Neural cell (in vitro differentiated cells): ENCODE measurements around the gene ZNF394. TPM values are rescaled to one million over a fixed set of nuclear protein-coding genes. Genes with fewer than 3 reads are reported as not detected.

Experiments
- H2AFZ ChIP-seq: fragments of 200-600, 300-800 bp; sonication (generic), shearing (Covaris generic); 2 replicates; pipeline ENCODE4 v1.6.0; 2014; ENCODE audit warnings: low read depth, mild to moderate bottlenecking, antibody characterized with exemption, low read length, moderate library complexity
- H3F3A ChIP-seq: fragments of 200-600 bp; shearing (Covaris generic); 2 replicates; pipeline ENCODE4 v1.6.1; 2016; ENCODE audit warnings: mild to moderate bottlenecking, moderate library complexity, mixed read lengths, antibody characterized with exemption, low read length; ENCODE audit not compliant: insufficient read depth, poor library complexity, severe bottlenecking
- H3K27ac ChIP-seq: fragments of 200-600, 300-800 bp; sonication (generic), shearing (Covaris generic); 2 replicates; pipeline ENCODE4 v1.5.1; 2014; ENCODE audit warnings: mild to moderate bottlenecking, low read length, moderate library complexity
- H3K27me3 ChIP-seq: fragments of 300-800, 200-600 bp; sonication (generic), shearing (Covaris generic); 2 replicates; pipeline ENCODE4 v1.6.0; 2014; ENCODE audit warnings: mild to moderate bottlenecking, low read depth, low read length, moderate library complexity; ENCODE audit not compliant: insufficient read depth
- H3K36me3 ChIP-seq: fragments of 300-800, 200-600 bp; sonication (generic), shearing (Covaris generic); 2 replicates; pipeline ENCODE4 v1.5.1; 2014; ENCODE audit warnings: mild to moderate bottlenecking, antibody characterized with exemption, low read length, moderate library complexity; ENCODE audit not compliant: insufficient read depth
- H3K4me2 ChIP-seq: fragments of 300-800, 200-600 bp; sonication (generic), shearing (Covaris generic); 2 replicates; pipeline ENCODE4 v1.6.0; 2014; ENCODE audit warnings: mild to moderate bottlenecking, low read length
- H3K4me3 ChIP-seq: fragments of 300-800, 200-600 bp; sonication (generic), shearing (Covaris generic); 2 replicates; pipeline ENCODE4 v1.5.1; 2014; ENCODE audit warnings: mild to moderate bottlenecking, low read length, moderate library complexity
- H3K79me2 ChIP-seq: fragments of 200-600 bp; shearing (Covaris generic); replicated peaks from 2 replicates; pipeline ENCODE4 v1.6.0; 2014; ENCODE audit warnings: mild to moderate bottlenecking, low read length, moderate library complexity; ENCODE audit not compliant: insufficient read depth
- H3K9ac ChIP-seq: fragments of 300-800, 200-600 bp; sonication (generic), shearing (Covaris generic); 2 replicates; pipeline ENCODE4 v1.6.1; 2016; ENCODE audit warnings: mild to moderate bottlenecking, low read length, mixed read lengths
- H3K9me2 ChIP-seq: fragments of 200-600 bp; shearing (Covaris generic); 2 replicates; pipeline ENCODE4 v1.6.1; 2016; ENCODE audit warnings: mild to moderate bottlenecking, low read length, mixed read lengths; ENCODE audit not compliant: insufficient read depth
- H3K9me3 ChIP-seq: fragments of 200-600, 300-800 bp; sonication (generic), shearing (Covaris generic); 2 replicates; pipeline ENCODE4 v1.6.1; 2016; ENCODE audit warnings: mild to moderate bottlenecking, mixed run types, low read length, moderate library complexity, mixed read lengths
- H4K20me1 ChIP-seq: fragments of 200-600 bp; shearing (Covaris generic); 2 replicates; pipeline ENCODE4 v1.6.1; 2016; ENCODE audit warnings: mild to moderate bottlenecking, mixed run types; ENCODE audit not compliant: insufficient read depth
- CTCF ChIP-seq: fragments of 450-650 bp; IDR thresholded peaks from 2 replicates; pipeline ENCODE4 v1.5.1; 2014; ENCODE audit warnings: antibody characterized with exemption, mild to moderate bottlenecking, moderate library complexity; ENCODE audit not compliant: poor library complexity, severe bottlenecking
- EP300 ChIP-seq: fragments of 450-650 bp; conservative IDR thresholded peaks from 2 replicates; pipeline ENCODE4 v1.6.1; 2014; ENCODE audit warnings: antibody characterized with exemption, mild to moderate bottlenecking, moderate library complexity; ENCODE audit not compliant: poor library complexity, severe bottlenecking
- EZH2 ChIP-seq: fragments of 200-600, 300-800 bp; shearing (Covaris generic), sonication (generic); IDR thresholded peaks from 2 replicates; pipeline ENCODE4 v1.6.1; 2014; ENCODE audit warnings: antibody characterized with exemption, low read length, borderline replicate concordance, mild to moderate bottlenecking; ENCODE audit not compliant: insufficient read depth, poor library complexity, severe bottlenecking
- MXI1 ChIP-seq: fragments of 450-650 bp; conservative IDR thresholded peaks from 2 replicates; pipeline ENCODE4 v1.6.1; 2014; ENCODE audit warnings: antibody characterized with exemption, mild to moderate bottlenecking; ENCODE audit not compliant: poor library complexity, severe bottlenecking
- POLR2AphosphoS5 ChIP-seq: IDR thresholded peaks from 2 replicates; pipeline ENCODE4 v1.6.1; 2012
- RAD21 ChIP-seq: fragments of 450-650 bp; conservative IDR thresholded peaks from 2 replicates; pipeline ENCODE4 v1.6.1; 2014; ENCODE audit warnings: antibody characterized with exemption, mild to moderate bottlenecking, moderate library complexity
- REST ChIP-seq: IDR thresholded peaks from 2 replicates; pipeline ENCODE4 v1.6.1; 2012; ENCODE audit warnings: borderline replicate concordance
- SMC3 ChIP-seq: fragments of 450-650 bp; conservative IDR thresholded peaks from 2 replicates; pipeline ENCODE4 v1.6.1; 2014; ENCODE audit warnings: antibody characterized with exemption, mild to moderate bottlenecking, moderate library complexity; ENCODE audit not compliant: poor library complexity
- TAF1 ChIP-seq: IDR thresholded peaks from 2 replicates; pipeline ENCODE4 v1.6.1; 2012; ENCODE audit warnings: low read depth
- polyA plus RNA-seq: library from polyadenylated mRNA; depleted of rRNA; stranded (reverse); fragments of >200 nt; gene quantifications from 2 replicates; pipeline ENCODE4 v1.2.3, GENCODE V29; 2014

ZNF394 gene
- polyA plus RNA-seq, 1 donor from 2014 or later, result 9.5 TPM

GRCh38 chr7:99500637-99501009 lies 542 bp upstream of the ZNF394 start:
- H3K9me2 ChIP-seq, result no peaks in the 10 kb centered on the region
- TF ChIP-seq MXI1 (no peak), POLR2AphosphoS5 (no peak), RAD21 (no peak), EZH2 (no peak), EP300 (no peak), TAF1 (no peak), CTCF (no peak), REST (no peak), SMC3 (no peak)
- no peaks in the 10 kb centered on the region for H3F3A ChIP-seq
- no peaks in the 10 kb centered on the region for H4K20me1 ChIP-seq
- H3K79me2 ChIP-seq, result peaks cover 37% of the 10 kb centered on the region
- H3K36me3 ChIP-seq, result no peaks in the 10 kb centered on the region
- peak overlapping the region; percentile 93 for H2AFZ ChIP-seq
- H3K9ac ChIP-seq, result peak overlapping the region; percentile 73
- H3K9me3 ChIP-seq, result no peaks in the 10 kb centered on the region
- peak overlapping the region; percentile 66 for H3K4me2 ChIP-seq
- peak overlapping the region; percentile 33 for H3K27ac ChIP-seq
- no peaks in the 10 kb centered on the region for H3K27me3 ChIP-seq
- H3K4me3 ChIP-seq, result peak overlapping the region; percentile 93

- no peaks in the 10 kb centered on the region for H4K20me1 ChIP-seq
- H3K27me3 ChIP-seq, result no peaks in the 10 kb centered on the region
- H3K36me3 ChIP-seq, result peaks cover under 1% of the 10 kb centered on the region
- H3K9me3 ChIP-seq, result no peaks in the 10 kb centered on the region
- H3K4me3 ChIP-seq, result peak overlapping the region; percentile 93
- peak overlapping the region; percentile 73 for H3K9ac ChIP-seq
- peak overlapping the region; percentile 67 for H3K27ac ChIP-seq
- peak overlapping the region; percentile 22 for H2AFZ ChIP-seq
- no peaks in the 10 kb centered on the region for H3K9me2 ChIP-seq
- no peaks in the 10 kb centered on the region for H3F3A ChIP-seq
- H3K4me2 ChIP-seq, result peak overlapping the region; percentile 40
- H3K79me2 ChIP-seq, result peaks cover 32% of the 10 kb centered on the region
- TF ChIP-seq MXI1, result no peak
- TF ChIP-seq REST, result no peak
- no peak for TF ChIP-seq RAD21
- no peak for TF ChIP-seq TAF1
Observed at GRCh38 chr7:99499371-99499720, 735 bp downstream of the ZNF394 start.
